Colonic mucosa (tissue), 4 donors: ENCODE measurements around the gene PI4KA. TPM values are rescaled to one million over a fixed set of nuclear protein-coding genes. Genes with fewer than 3 reads are reported as not detected.
"Not testable (repeated sequence)": the region's sequence is repeated elsewhere in the genome, so short reads cannot be mapped to it uniquely, and the experiment has no call there.

Source experiments
- DNase-seq: peaks from one replicate; pipeline ENCODE4 v3.0.0-alpha.2; 2020
- H3K27ac ChIP-seq: fragments of 200-600 bp; one replicate; pipeline ENCODE4 v1.8.0; 2021
- H3K27me3 ChIP-seq: fragments of 200-600 bp; one replicate; pipeline ENCODE4 v1.8.0; 2021
- H3K36me3 ChIP-seq: fragments of 200-600 bp; one replicate; pipeline ENCODE4 v1.8.0; 2021
- H3K4me1 ChIP-seq: fragments of 200-600 bp; one replicate; pipeline ENCODE4 v1.8.0; 2021; ENCODE audit warnings: mild to moderate bottlenecking
- H3K4me3 ChIP-seq: fragments of 200-600 bp; one replicate; pipeline ENCODE4 v1.8.0; 2021
- H3K9ac ChIP-seq, 2 donors: one replicate each; pipeline ENCODE4 v1.7.0; 2013; ENCODE audit warnings: control low read depth in 2 of 2, low read depth in 2 of 2, low read length in 2 of 2
- H3K9me3 ChIP-seq: fragments of 200-600 bp; one replicate; pipeline ENCODE4 v1.8.0; 2021
- CTCF ChIP-seq: fragments of 200-600 bp; IDR thresholded peaks from one replicate; pipeline ENCODE4 v1.8.0; 2022; ENCODE audit warnings: antibody characterized with exemption, mild to moderate bottlenecking
- intact Hi-C: fragments of 100-400 bp; cut with DNase I; formaldehyde crosslinking; loops from one replicate; pipeline ENCODE4 v1.14.1; 2022
- total RNA-seq, 2 donors: library from RNA; stranded (reverse); fragmentation: NEBNext Ultra II Directional in 1 of 2; extraction: Animal tissue kit (Norgen Biotek cat#: 25700) in 1 of 2; gene quantifications; one replicate each; pipeline ENCODE4 v1.2.1, GENCODE V29; 2021
- donor health status: healthy.
- donor health status: DM: no; HTN: no; CAD: no.
- donor health status: DM: no; HTN: no; CAD: no.

Gene PI4KA
- total RNA-seq, 2 donors from 2014 or later: 69.4 to 86.8 TPM

DNA sequence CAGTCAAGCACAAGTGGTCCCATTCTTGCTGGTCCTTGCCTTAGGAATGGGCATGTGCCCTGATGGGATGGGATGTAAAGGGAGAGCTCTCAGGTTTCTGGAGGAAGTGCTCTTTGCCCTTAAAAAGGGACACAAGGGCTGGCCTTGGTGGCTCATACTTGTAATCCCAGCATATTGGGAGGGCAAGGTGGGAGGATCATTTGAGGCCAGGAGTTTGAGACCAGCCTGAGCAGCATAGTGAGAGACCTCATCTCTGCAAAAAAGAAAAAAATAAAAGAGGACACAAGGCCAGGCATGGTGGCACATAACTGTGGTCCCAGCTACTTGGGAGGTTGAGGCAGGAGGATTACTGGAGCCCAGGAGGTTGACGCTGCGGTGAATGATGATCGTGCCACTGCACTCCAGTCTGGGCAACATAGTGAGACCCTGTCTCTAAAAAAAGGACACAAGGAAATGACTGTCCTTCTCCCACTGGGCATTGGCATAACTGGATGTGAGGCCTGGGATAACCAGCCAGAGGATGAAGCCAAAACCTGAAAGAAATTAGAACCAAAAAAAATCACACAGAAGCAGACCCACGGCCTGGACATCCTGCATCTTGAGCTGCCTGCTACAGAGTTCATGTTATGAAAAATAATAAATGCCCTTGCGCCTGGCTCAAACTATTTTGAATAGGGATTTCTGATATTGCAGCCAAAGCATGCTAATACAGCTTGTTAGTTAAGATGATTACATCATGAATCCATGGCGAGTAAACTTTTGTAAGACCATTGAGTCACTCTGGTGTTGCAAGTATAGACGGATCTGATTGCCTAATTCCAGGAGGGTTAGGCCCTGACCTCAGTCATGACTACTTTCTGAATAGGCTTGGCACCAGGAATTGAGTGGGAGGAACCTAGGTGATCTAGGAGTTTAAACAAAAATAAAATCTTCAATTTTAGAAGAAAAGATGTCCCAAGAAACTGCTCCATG is 45.7 kb upstream of the PI4KA start:
- no peaks in the 10 kb centered on the region for H3K9me3 ChIP-seq
- no peak for DNase-seq
- no peaks in the 10 kb centered on the region for H3K4me1 ChIP-seq
- no peak overlapping the region for H3K27ac ChIP-seq
- H3K9ac ChIP-seq: no peak overlapping the region
- H3K27me3 ChIP-seq: no peaks in the 10 kb centered on the region
- intact Hi-C loops: no loop called here
- no peak for TF ChIP-seq CTCF
- no peaks in the 10 kb centered on the region for H3K36me3 ChIP-seq
- no peak overlapping the region for H3K4me3 ChIP-seq

GRCh38 chr22:20903093-20903492 is 44.5 kb upstream of the PI4KA start:
- DNase-seq: no peak
- no peak for TF ChIP-seq CTCF
- Histone ChIP-seq H3K4me1 (no peaks in the 10 kb centered on the region), H3K36me3 (no peaks in the 10 kb centered on the region), H3K9me3 (no peaks in the 10 kb centered on the region), H3K9ac (no peak overlapping the region), H3K27me3 (no peaks in the 10 kb centered on the region), H3K27ac (no peak overlapping the region), H3K4me3 (no peak overlapping the region)
- intact Hi-C loops: no loop called here

DNA sequence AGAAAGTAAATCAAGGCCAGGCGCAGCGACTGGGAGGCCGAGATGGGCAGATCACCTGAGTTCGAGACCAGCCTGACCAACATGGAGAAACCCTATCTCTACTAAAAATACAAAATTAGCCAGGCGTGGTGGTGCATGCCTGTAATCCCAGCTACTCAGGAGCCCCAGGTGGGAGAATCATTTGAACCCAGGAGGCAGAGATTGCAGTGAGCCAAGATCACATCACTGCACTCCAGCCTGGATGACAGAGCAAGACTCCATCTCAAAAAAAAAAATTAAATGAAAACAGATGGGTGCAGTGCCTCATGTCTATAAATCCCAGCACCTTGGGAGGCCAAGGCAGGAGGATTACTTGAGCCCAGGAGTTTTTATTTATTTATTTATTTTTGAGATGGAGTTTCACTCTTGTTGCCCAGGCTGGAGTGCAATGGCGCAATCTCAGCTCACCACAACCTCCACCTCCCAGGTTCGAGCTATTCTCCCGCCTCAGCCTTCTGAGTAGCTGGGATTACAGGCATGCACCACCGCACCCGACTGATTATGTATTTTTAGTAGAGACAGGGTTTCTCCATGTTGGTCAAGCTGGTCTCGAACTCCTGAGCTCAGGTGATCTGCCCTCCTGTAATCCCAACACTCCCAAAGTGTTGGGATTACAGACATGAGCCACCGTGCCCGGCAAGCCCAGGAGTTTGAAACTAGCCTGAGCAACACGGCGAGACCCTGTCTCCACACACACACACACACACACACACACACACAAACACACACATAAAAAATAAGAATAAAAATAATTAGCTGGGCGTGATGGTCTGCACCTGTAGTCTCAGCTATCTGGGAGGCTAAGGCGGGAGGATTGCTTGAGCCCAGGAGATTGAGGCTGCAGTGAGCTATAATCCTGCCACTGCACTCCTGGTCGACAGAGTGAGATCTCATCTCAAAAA is 42.8 kb upstream of the PI4KA start:
- H3K27me3 ChIP-seq, H3K27ac ChIP-seq, H3K4me1 ChIP-seq, H3K9ac ChIP-seq, H3K4me3 ChIP-seq, intact Hi-C loops, H3K9me3 ChIP-seq, DNase-seq, H3K36me3 ChIP-seq: not testable (repeated sequence)

DNA sequence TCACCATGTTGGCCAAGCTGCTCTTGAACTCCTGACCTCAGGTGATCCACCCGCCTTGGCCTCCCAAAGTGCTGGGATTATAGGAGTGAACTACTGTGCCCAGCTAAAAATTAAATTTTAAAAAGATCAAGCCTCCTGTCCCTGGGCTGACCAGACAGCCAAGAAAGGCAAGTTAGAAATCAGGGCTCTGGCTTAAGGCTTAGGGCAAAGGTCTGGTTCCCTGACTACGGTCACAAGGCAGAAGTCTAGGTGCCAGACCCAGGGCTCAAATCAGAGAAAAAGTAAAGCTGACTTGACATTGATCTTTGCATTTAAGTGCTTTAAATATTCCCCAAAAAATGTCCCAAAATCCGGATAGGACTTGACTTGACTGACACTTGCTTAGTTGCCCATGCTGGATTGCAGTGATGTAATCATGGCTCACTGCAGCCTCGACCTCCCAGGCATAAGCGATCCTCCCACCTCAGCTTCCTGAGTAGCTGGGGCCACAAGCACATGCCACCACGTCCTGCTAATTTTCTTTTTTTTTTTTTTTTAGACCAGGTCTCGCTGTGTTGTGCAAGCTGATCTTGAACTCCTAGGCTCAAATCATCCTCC is 41.3 kb upstream of the PI4KA start:
- DNase-seq: no peak
- Histone ChIP-seq H3K9me3 (no peaks in the 10 kb centered on the region), H3K27me3 (no peaks in the 10 kb centered on the region), H3K4me3 (no peak overlapping the region), H3K9ac (no peak overlapping the region), H3K36me3 (no peaks in the 10 kb centered on the region), H3K4me1 (no peaks in the 10 kb centered on the region), H3K27ac (no peak overlapping the region)
- intact Hi-C loops: loop anchor here (10.0 kb wide), 1 partner anchor 175 kb away; no protein-coding TSS in a partner anchor
- no peak for TF ChIP-seq CTCF

- DNase-seq, H3K27ac ChIP-seq, H3K4me1 ChIP-seq, H3K36me3 ChIP-seq, H3K4me3 ChIP-seq, H3K9ac ChIP-seq, H3K9me3 ChIP-seq, H3K27me3 ChIP-seq: not testable (repeated sequence)
- intact Hi-C loops: loop anchor here (10.0 kb wide), 1 partner anchor 177 kb away; no protein-coding TSS in a partner anchor
Observed at GRCh38 chr22:20897737-20898136, 39.1 kb upstream of the PI4KA start.

DNA sequence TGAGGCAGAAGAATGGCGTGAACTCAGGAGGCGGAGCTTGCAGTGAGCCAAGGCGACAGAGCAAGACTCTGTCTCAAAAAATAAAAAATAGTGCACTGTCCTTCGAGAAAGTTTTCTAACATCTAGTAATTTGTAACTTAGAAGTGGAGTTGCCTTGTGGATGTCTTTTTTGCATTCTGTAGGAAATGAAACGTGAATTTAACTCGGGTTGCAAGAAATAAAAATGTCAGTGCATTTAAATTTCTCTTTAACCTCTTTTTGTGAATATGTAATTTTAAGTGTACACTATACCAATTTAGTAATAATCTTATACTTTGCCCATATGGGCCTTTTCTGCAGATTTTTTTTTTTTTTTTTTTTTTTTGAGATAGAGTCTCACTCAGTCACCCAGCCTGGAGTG is 32.4 kb upstream of the PI4KA start:
- TF ChIP-seq CTCF: no peak
- peaks cover 3% of the 10 kb centered on the region for H3K4me1 ChIP-seq
- no peak for DNase-seq
- no peak overlapping the region for H3K4me3 ChIP-seq
- no peaks in the 10 kb centered on the region for H3K9me3 ChIP-seq
- H3K27ac ChIP-seq: no peak overlapping the region
- no peaks in the 10 kb centered on the region for H3K27me3 ChIP-seq
- no peaks in the 10 kb centered on the region for H3K36me3 ChIP-seq
- intact Hi-C loops: loop anchor here (10.0 kb wide), 1 partner anchor 184 kb away; no protein-coding TSS in a partner anchor
- no peak overlapping the region for H3K9ac ChIP-seq
